Pulmonary artery endothelial cell (primary cell): Measurements from ENCODE around the gene ANKRD12. TPM values are rescaled to one million over a fixed set of nuclear protein-coding genes. Genes with fewer than 3 reads are reported as not detected.

Experiments
- total RNA-seq: library from RNA; depleted of rRNA; stranded (reverse); fragments of >200 nt; gene quantifications from 2 replicates; pipeline ENCODE4 v1.2.3, GENCODE V29; 2014

The ANKRD12 gene
- total RNA-seq, 1 donor from 2014 or later = 16.6 TPM

Other genes starting within 250 kb of the ANKRD12 start
- gene NDUFV2, start 34.1 kb upstream of the ANKRD12 start, total RNA-seq = 132 and 136 TPM in 2 replicates
- 103 and 116 TPM in 2 replicates for gene TWSG1, start 198.0 kb downstream of the ANKRD12 start, total RNA-seq